ENCODE data around the gene DUT.

DNA sequence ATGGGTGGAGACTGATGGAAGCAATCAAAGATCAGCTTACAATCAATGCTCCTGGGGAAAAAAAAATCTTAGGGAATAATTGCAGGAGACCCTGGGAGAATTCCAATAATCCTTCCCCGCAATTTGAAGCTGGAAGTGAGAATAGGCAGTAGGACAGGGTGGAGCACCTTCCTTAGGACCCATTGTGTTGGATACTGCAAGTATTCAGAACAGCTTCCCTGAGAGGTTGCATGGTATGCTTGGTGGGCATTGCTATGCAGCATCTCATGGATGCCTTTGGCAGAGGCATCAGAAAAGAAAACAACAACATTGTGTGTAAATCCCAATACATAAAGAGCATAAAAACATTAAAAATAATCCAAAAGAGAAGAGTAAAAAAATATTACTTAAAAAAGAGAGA lies 24.6 kb upstream of the DUT start:
- TF ChIP-seq CREB1 (IDR thresholded peaks at IDR 0.05; ENCODE audit: low read depth) (no peak), TAF1 (IDR thresholded peaks at IDR 0.05; ENCODE audit: low read depth) (no peak), EP300 (IDR thresholded peaks at IDR 0.05; ENCODE audit: borderline replicate concordance) (no peak), TEAD4 (IDR thresholded peaks at IDR 0.05) (no peak), RAD21 (IDR thresholded peaks at IDR 0.05; ENCODE audit: low read depth) (no peak), CEBPB (IDR thresholded peaks at IDR 0.05) (no peak), YY1 (IDR thresholded peaks at IDR 0.05; ENCODE audit: low read depth) (no peak), NFIC (IDR thresholded peaks at IDR 0.05) (no peak), FOXM1 (IDR thresholded peaks at IDR 0.05; ENCODE audit: borderline replicate concordance, low read depth) (no peak), TCF12 (IDR thresholded peaks at IDR 0.05; ENCODE audit: low read depth) (no peak)
- TF ChIP-seq, protein P1, sequence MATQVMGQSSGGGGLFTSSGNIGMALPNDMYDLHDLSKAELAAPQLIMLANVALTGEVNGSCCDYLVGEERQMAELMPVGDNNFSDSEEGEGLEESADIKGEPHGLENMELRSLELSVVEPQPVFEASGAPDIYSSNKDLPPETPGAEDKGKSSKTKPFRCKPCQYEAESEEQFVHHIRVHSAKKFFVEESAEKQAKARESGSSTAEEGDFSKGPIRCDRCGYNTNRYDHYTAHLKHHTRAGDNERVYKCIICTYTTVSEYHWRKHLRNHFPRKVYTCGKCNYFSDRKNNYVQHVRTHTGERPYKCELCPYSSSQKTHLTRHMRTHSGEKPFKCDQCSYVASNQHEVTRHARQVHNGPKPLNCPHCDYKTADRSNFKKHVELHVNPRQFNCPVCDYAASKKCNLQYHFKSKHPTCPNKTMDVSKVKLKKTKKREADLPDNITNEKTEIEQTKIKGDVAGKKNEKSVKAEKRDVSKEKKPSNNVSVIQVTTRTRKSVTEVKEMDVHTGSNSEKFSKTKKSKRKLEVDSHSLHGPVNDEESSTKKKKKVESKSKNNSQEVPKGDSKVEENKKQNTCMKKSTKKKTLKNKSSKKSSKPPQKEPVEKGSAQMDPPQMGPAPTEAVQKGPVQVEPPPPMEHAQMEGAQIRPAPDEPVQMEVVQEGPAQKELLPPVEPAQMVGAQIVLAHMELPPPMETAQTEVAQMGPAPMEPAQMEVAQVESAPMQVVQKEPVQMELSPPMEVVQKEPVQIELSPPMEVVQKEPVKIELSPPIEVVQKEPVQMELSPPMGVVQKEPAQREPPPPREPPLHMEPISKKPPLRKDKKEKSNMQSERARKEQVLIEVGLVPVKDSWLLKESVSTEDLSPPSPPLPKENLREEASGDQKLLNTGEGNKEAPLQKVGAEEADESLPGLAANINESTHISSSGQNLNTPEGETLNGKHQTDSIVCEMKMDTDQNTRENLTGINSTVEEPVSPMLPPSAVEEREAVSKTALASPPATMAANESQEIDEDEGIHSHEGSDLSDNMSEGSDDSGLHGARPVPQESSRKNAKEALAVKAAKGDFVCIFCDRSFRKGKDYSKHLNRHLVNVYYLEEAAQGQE (IDR thresholded peaks at IDR 0.05; ENCODE audit: low read depth), result no peak
- TF ChIP-seq, protein P2, sequence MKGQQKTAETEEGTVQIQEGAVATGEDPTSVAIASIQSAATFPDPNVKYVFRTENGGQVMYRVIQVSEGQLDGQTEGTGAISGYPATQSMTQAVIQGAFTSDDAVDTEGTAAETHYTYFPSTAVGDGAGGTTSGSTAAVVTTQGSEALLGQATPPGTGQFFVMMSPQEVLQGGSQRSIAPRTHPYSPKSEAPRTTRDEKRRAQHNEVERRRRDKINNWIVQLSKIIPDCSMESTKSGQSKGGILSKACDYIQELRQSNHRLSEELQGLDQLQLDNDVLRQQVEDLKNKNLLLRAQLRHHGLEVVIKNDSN (IDR thresholded peaks at IDR 0.05), result no peak
- TF ChIP-seq, protein P3, sequence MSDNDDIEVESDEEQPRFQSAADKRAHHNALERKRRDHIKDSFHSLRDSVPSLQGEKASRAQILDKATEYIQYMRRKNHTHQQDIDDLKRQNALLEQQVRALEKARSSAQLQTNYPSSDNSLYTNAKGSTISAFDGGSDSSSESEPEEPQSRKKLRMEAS (IDR thresholded peaks at IDR 0.05), result no peak
